Measurements from ENCODE around the gene DTX3.
A peak's percentile ranks its signal among the peaks of the same experiment; 100 is the strongest.

Gene DTX3

GRCh38 chr12:57620936-57621496, 16.4 kb downstream of the DTX3 start:
- DNase-seq (ENCODE audit: low read depth): no peak
- H3K4me3 ChIP-seq (ENCODE audit: low read depth, low read length): no peak overlapping the region; the same call in 1 of the 2 replicates
- TF ChIP-seq, protein P1, sequence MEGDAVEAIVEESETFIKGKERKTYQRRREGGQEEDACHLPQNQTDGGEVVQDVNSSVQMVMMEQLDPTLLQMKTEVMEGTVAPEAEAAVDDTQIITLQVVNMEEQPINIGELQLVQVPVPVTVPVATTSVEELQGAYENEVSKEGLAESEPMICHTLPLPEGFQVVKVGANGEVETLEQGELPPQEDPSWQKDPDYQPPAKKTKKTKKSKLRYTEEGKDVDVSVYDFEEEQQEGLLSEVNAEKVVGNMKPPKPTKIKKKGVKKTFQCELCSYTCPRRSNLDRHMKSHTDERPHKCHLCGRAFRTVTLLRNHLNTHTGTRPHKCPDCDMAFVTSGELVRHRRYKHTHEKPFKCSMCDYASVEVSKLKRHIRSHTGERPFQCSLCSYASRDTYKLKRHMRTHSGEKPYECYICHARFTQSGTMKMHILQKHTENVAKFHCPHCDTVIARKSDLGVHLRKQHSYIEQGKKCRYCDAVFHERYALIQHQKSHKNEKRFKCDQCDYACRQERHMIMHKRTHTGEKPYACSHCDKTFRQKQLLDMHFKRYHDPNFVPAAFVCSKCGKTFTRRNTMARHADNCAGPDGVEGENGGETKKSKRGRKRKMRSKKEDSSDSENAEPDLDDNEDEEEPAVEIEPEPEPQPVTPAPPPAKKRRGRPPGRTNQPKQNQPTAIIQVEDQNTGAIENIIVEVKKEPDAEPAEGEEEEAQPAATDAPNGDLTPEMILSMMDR (IDR thresholded peaks at IDR 0.05; ENCODE audit: insufficient read depth, low read depth, low read length, missing control alignments): no peak

DNA sequence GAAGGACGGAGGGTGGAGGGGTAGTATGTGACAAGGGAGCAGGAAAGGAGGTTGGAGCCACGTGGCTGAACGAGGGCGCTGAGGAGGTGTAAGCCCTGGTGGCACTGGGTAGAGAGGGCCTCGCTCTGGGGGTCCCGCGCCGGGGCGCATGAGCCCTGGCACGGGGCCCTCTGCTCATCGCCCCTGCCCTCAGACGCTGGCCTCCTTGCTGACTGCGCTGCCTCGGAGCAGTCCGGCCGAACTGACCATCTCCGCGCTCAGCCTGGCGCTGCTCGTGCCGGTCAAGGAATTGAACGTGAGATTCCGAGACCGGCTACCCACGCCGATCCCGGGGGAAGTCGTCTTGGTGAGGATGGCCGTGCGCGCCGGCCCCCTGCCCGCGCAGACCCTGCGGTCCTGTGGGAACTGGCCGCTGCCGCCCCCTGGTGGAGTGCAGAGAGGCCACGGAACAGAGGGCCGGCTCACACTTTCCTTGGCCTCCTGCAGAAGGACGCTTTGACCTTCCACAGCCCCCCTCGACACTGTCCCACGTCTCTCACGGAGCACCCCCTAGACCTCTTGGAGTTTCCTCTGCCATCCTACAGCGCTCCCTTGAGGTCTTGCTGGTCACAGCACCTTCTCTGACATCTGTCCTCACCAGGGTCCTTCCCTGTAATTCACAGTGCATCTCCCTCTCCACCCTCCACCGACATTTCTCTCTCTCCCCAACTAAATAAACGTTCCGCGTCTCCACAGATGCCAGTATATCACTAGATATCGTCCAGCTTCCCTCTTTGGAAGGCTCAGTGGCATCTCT, 17.1 kb downstream of the DTX3 start:
- DNase-seq (ENCODE audit: low read depth): peak; percentile 52
- TF ChIP-seq, protein P1 (IDR thresholded peaks at IDR 0.05; ENCODE audit: insufficient read depth, low read depth, low read length, missing control alignments): peak; percentile 88
- no peak overlapping the region; the same call in 1 of the 2 replicates for H3K4me3 ChIP-seq (ENCODE audit: low read depth, low read length)

- no peak for DNase-seq (ENCODE audit: low read depth)
- TF ChIP-seq, protein P1 (IDR thresholded peaks at IDR 0.05; ENCODE audit: insufficient read depth, low read depth, low read length, missing control alignments): no peak
- no peak overlapping the region for H3K4me3 ChIP-seq (ENCODE audit: low read depth, low read length)
Observed at GRCh38 chr12:57622293-57623245, 17.9 kb downstream of the DTX3 start.

DNA sequence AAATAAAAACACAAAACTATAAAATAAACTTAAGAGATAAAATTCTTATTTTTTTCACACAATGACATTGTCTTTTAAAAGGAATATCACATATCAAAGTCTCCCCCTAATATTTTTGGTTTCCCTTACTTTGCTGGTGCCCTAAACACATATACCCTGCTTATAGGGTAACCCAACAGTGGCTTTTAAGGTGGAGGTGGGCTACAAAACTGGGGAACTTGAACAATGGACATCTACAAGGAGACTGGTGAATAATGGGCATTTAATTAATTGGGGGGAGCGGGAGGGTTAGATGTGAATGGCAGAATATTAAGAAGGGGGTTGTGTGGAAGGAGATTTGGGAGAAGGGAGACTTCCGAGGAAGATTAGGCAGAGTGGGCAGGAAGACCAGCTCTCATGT, 18.8 kb downstream of the DTX3 start:
- no peak for DNase-seq (ENCODE audit: low read depth)
- TF ChIP-seq, protein P1 (IDR thresholded peaks at IDR 0.05; ENCODE audit: insufficient read depth, low read depth, low read length, missing control alignments): no peak
- H3K4me3 ChIP-seq (ENCODE audit: low read depth, low read length): no peak overlapping the region

DNA sequence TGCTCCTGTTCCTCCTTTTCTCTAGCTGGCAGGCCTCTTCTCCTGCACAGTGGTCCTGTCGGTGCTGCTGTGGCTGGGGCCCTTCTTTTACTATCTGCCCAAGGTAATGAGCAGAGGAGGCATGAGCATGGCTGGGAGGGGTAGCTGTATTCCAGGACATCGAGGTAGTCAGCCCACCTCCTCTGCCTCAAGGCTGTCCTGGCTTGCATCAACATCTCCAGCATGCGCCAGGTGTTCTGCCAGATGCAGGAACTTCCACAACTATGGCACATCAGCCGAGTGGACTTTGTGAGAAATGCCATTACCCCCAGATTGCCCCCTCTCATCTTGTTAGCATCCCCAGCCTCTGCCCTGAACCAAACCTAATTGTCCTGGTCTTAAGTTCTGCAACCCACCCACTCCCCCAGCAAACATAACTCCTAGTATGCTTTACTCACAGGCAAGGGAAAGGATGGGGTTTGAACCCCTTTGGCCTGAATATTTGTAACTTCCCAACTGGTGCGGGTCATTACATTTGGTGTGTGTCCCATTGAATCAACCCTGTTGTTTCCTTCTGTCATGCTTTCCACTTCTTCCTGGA, 19.3 kb downstream of the DTX3 start:
- TF ChIP-seq, protein P1 (IDR thresholded peaks at IDR 0.05; ENCODE audit: insufficient read depth, low read depth, low read length, missing control alignments): no peak

GRCh38 chr12:57624441-57625220, 20.0 kb downstream of the DTX3 start:
- DNase-seq (ENCODE audit: low read depth): no peak
- TF ChIP-seq, protein P1 (IDR thresholded peaks at IDR 0.05; ENCODE audit: insufficient read depth, low read depth, low read length, missing control alignments): no peak
- no peak overlapping the region for H3K4me3 ChIP-seq (ENCODE audit: low read depth, low read length)

More for the DNA sequence above, 19.3 kb downstream of the DTX3 start:
- no peak for DNase-seq (ENCODE audit: low read depth)
- no peak overlapping the region for H3K4me3 ChIP-seq (ENCODE audit: low read depth, low read length)

Measured in GM12865 (cell line).